ENCODE results near the gene GDPD5.

Gene GDPD5

GRCh38 chr11:75498556-75499255 lies 27.0 kb downstream of the GDPD5 start:
- no peak overlapping the region for H3K27ac ChIP-seq (ENCODE audit: low read depth, low read length, poor library complexity, severe bottlenecking)
- H3K4me1 ChIP-seq (ENCODE audit: insufficient read depth, low read length, severe bottlenecking) = no peaks in the 10 kb centered on the region
- H3K36me3 ChIP-seq (ENCODE audit: insufficient read depth, low read length) = no peaks in the 10 kb centered on the region
- TF ChIP-seq EZH2 (IDR thresholded peaks at IDR 0.05; ENCODE audit: borderline replicate concordance, low read length) (no peak), CTCF (IDR thresholded peaks at IDR 0.05; ENCODE audit: low read length) (no peak)
- H3K9ac ChIP-seq (ENCODE audit: low read length) = no peak overlapping the region
- H4K20me1 ChIP-seq (ENCODE audit: insufficient read depth, low read length) = no peaks in the 10 kb centered on the region
- no peak overlapping the region for H3K4me3 ChIP-seq (ENCODE audit: low read depth, low read length, poor library complexity, severe bottlenecking)
- no peaks in the 10 kb centered on the region for H3K9me2 ChIP-seq (ENCODE audit: low read depth, low read length)
- no peak overlapping the region for H3K4me2 ChIP-seq (ENCODE audit: low read length)
- no peaks in the 10 kb centered on the region for H3K27me3 ChIP-seq (ENCODE audit: insufficient read depth, low read length)
- H3K9me3 ChIP-seq (ENCODE audit: low read length) = no peaks in the 10 kb centered on the region
- H3K79me2 ChIP-seq (ENCODE audit: insufficient read depth, low read length) = no peaks in the 10 kb centered on the region
- no peak overlapping the region for H2AFZ ChIP-seq (ENCODE audit: low read length)
- H3F3A ChIP-seq (ENCODE audit: insufficient read depth, low read length) = no peaks in the 10 kb centered on the region

- H3F3A ChIP-seq (ENCODE audit: insufficient read depth, low read length) = no peaks in the 10 kb centered on the region
- no peaks in the 10 kb centered on the region for H3K9me3 ChIP-seq (ENCODE audit: low read length)
- no peak for TF ChIP-seq EZH2 (IDR thresholded peaks at IDR 0.05; ENCODE audit: borderline replicate concordance, low read length)
- TF ChIP-seq CTCF (IDR thresholded peaks at IDR 0.05; ENCODE audit: low read length) = no peak
- H3K36me3 ChIP-seq (ENCODE audit: insufficient read depth, low read length) = no peaks in the 10 kb centered on the region
- H3K27ac ChIP-seq (ENCODE audit: low read depth, low read length, poor library complexity, severe bottlenecking) = no peak overlapping the region
- no peak overlapping the region for H2AFZ ChIP-seq (ENCODE audit: low read length)
- H3K9me2 ChIP-seq (ENCODE audit: low read depth, low read length) = no peaks in the 10 kb centered on the region
- no peaks in the 10 kb centered on the region for H3K27me3 ChIP-seq (ENCODE audit: insufficient read depth, low read length)
- H3K4me3 ChIP-seq (ENCODE audit: low read depth, low read length, poor library complexity, severe bottlenecking) = no peak overlapping the region
- no peak overlapping the region for H3K9ac ChIP-seq (ENCODE audit: low read length)
- H4K20me1 ChIP-seq (ENCODE audit: insufficient read depth, low read length) = no peaks in the 10 kb centered on the region
- H3K4me1 ChIP-seq (ENCODE audit: insufficient read depth, low read length, severe bottlenecking) = no peaks in the 10 kb centered on the region
- H3K79me2 ChIP-seq (ENCODE audit: insufficient read depth, low read length) = no peaks in the 10 kb centered on the region
- no peak overlapping the region for H3K4me2 ChIP-seq (ENCODE audit: low read length)
These were observed 27.8 kb downstream of the GDPD5 start for GRCh38 chr11:75497788-75498409.

- no peaks in the 10 kb centered on the region for H3K9me3 ChIP-seq (ENCODE audit: low read length)
- no peak overlapping the region for H3K27ac ChIP-seq (ENCODE audit: low read depth, low read length, poor library complexity, severe bottlenecking)
- H3K4me2 ChIP-seq (ENCODE audit: low read length) = no peak overlapping the region
- H3K9ac ChIP-seq (ENCODE audit: low read length) = no peak overlapping the region
- no peaks in the 10 kb centered on the region for H3K9me2 ChIP-seq (ENCODE audit: low read depth, low read length)
- no peaks in the 10 kb centered on the region for H3K36me3 ChIP-seq (ENCODE audit: insufficient read depth, low read length)
- H3K4me1 ChIP-seq (ENCODE audit: insufficient read depth, low read length, severe bottlenecking) = peaks cover 8% of the 10 kb centered on the region
- H3K27me3 ChIP-seq (ENCODE audit: insufficient read depth, low read length) = no peaks in the 10 kb centered on the region
- no peak for TF ChIP-seq CTCF (IDR thresholded peaks at IDR 0.05; ENCODE audit: low read length)
- TF ChIP-seq EZH2 (IDR thresholded peaks at IDR 0.05; ENCODE audit: borderline replicate concordance, low read length) = no peak
- H3K4me3 ChIP-seq (ENCODE audit: low read depth, low read length, poor library complexity, severe bottlenecking) = no peak overlapping the region
- no peak overlapping the region for H2AFZ ChIP-seq (ENCODE audit: low read length)
- no peaks in the 10 kb centered on the region for H3K79me2 ChIP-seq (ENCODE audit: insufficient read depth, low read length)
- no peaks in the 10 kb centered on the region for H3F3A ChIP-seq (ENCODE audit: insufficient read depth, low read length)
- H4K20me1 ChIP-seq (ENCODE audit: insufficient read depth, low read length) = no peaks in the 10 kb centered on the region
These were observed 29.4 kb downstream of the GDPD5 start for GRCh38 chr11:75496305-75496752.
